ENCODE data around the gene MRPS18B.

Gene MRPS18B

GRCh38 chr6:30615958-30616810, 1.5 kb upstream of the MRPS18B start:
- Histone ChIP-seq H3K36me3 (peaks cover 15% of the 10 kb centered on the region), H3K27me3 (no peaks in the 10 kb centered on the region), H3K4me3 (ENCODE audit: low read depth in 1 of 2, low read length in 1 of 2) (peak overlapping the region; percentile 82 to 92), H3K27ac (peak overlapping the region; percentile 98), H3K4me1 (ENCODE audit: control insufficient read depth in 1 of 2, insufficient read depth in 1 of 2, low read depth in 1 of 2, low read length in 1 of 2) (peaks cover 42 to 44% of the 10 kb centered on the region in 2 experiments), H3K9me3 (no peaks in the 10 kb centered on the region)
- TF ChIP-seq, protein P1, sequence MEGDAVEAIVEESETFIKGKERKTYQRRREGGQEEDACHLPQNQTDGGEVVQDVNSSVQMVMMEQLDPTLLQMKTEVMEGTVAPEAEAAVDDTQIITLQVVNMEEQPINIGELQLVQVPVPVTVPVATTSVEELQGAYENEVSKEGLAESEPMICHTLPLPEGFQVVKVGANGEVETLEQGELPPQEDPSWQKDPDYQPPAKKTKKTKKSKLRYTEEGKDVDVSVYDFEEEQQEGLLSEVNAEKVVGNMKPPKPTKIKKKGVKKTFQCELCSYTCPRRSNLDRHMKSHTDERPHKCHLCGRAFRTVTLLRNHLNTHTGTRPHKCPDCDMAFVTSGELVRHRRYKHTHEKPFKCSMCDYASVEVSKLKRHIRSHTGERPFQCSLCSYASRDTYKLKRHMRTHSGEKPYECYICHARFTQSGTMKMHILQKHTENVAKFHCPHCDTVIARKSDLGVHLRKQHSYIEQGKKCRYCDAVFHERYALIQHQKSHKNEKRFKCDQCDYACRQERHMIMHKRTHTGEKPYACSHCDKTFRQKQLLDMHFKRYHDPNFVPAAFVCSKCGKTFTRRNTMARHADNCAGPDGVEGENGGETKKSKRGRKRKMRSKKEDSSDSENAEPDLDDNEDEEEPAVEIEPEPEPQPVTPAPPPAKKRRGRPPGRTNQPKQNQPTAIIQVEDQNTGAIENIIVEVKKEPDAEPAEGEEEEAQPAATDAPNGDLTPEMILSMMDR (IDR thresholded peaks at IDR 0.05): no peak

DNA sequence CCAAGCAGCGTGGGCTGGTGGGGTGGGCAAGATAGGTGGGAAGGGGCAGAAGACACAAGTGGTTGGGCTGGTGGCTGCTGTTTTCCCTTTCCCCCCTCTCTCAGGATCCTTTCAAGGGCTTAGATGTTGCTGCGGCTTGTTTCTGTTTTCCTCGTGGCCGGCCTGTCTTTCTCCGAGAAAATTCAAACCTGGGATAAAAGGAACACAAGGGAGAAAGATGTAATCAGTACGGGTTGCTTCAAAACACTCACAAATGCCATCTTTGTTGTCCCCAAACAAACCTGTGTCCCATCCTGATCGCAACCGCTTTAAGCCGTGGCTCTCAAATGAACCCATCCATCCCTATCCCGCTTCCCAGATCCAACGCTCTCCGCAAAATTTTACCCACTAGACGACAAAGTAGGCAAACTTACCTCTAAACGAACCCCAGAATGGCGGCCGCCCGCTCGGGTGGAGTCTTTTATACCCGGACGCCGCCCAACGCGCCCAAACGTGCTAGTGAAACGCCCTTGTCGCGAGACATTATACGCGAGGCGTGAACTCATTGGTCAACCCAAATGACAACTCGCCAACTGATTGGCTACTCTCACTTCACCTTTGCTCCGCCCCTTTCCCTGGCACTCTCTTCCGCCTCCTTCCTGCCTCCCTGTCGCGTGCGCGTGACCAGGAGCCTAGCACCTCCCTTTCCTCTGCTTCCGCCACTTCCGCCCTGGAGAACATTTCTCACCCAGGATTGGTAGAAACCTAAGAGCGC, 652 bp upstream of the MRPS18B start, which contains the start of gene PPP1R10:
Gene PPP1R10 (minus strand): TSS at position 433 of the 754 bp plus-strand sequence. CDS start 7,299 bp downstream, outside the sequence.
- Histone ChIP-seq H3K27me3 (no peaks in the 10 kb centered on the region), H3K9me3 (no peaks in the 10 kb centered on the region), H3K27ac (peak within 1 kb of the TSS; percentile 98), H3K4me3 (ENCODE audit: low read depth in 1 of 2, low read length in 1 of 2) (peak within 1 kb of the TSS; percentile 82 to 92), H3K4me1 (ENCODE audit: control insufficient read depth in 1 of 2, insufficient read depth in 1 of 2, low read depth in 1 of 2, low read length in 1 of 2) (peaks cover 38 to 42% of the 10 kb centered on the region in 2 experiments), H3K36me3 (peaks cover 15% of the 10 kb centered on the region)
- TF ChIP-seq, protein P1 (IDR thresholded peaks at IDR 0.05): no peak

- H3K36me3 ChIP-seq: peaks cover 15% of the 10 kb centered on the region
- no peaks in the 10 kb centered on the region for H3K9me3 ChIP-seq
- H3K4me1 ChIP-seq (ENCODE audit: control insufficient read depth in 1 of 2, insufficient read depth in 1 of 2, low read depth in 1 of 2, low read length in 1 of 2): peaks cover 24 to 38% of the 10 kb centered on the region in 2 experiments
- H3K4me3 ChIP-seq (ENCODE audit: low read depth in 1 of 2, low read length in 1 of 2): peak overlapping the region; percentile 82 to 92
- no peaks in the 10 kb centered on the region for H3K27me3 ChIP-seq
- peak overlapping the region; percentile 98 for H3K27ac ChIP-seq
- TF ChIP-seq, protein P1 (IDR thresholded peaks at IDR 0.05): no peak
Measured at GRCh38 chr6:30618270-30618797, 694 bp downstream of the MRPS18B start.

- no peaks in the 10 kb centered on the region for H3K9me3 ChIP-seq
- no peaks in the 10 kb centered on the region for H3K27me3 ChIP-seq
- no peak overlapping the region for H3K4me3 ChIP-seq (ENCODE audit: low read depth in 1 of 2, low read length in 1 of 2)
- peaks cover 15% of the 10 kb centered on the region for H3K36me3 ChIP-seq
- TF ChIP-seq, protein P1 (IDR thresholded peaks at IDR 0.05): no peak
- H3K27ac ChIP-seq: no peak overlapping the region
- peaks cover 12 to 31% of the 10 kb centered on the region in 2 experiments for H3K4me1 ChIP-seq (ENCODE audit: control insufficient read depth in 1 of 2, insufficient read depth in 1 of 2, low read depth in 1 of 2, low read length in 1 of 2)
Measured at GRCh38 chr6:30619561-30619960, 1.9 kb downstream of the MRPS18B start.

GRCh38 chr6:30625511-30625910, 7.9 kb downstream of the MRPS18B start:
- Histone ChIP-seq H3K9me3 (no peaks in the 10 kb centered on the region), H3K27me3 (no peaks in the 10 kb centered on the region), H3K4me3 (ENCODE audit: low read depth in 1 of 2, low read length in 1 of 2) (no peak overlapping the region), H3K27ac (peak overlapping the region; percentile 88), H3K36me3 (no peaks in the 10 kb centered on the region), H3K4me1 (ENCODE audit: control insufficient read depth in 1 of 2, insufficient read depth in 1 of 2, low read depth in 1 of 2, low read length in 1 of 2) (peaks cover 20 to 36% of the 10 kb centered on the region in 2 experiments)
- TF ChIP-seq, protein P1 (IDR thresholded peaks at IDR 0.05): no peak
